Upper lobe of left lung (tissue), 6 donors: ENCODE results near the gene LILRB5. TPM values are rescaled to one million over a fixed set of nuclear protein-coding genes. Genes with fewer than 3 reads are reported as not detected.
A peak's percentile ranks its signal among the peaks of the same experiment; 100 is the strongest.

ENCODE experiments used
- ATAC-seq, 2 donors: fragments of 200-7000 bp; cut with Tn5 transposase; one replicate each; pipeline ENCODE4 v1.9.1; 2022; ENCODE audit warnings: mild to moderate bottlenecking in 2 of 2, moderate library complexity in 2 of 2; ENCODE audit not compliant: low FRiP score in 2 of 2
- DNase-seq, 2 donors: peaks; one replicate each; pipeline ENCODE4 v3.0.0-alpha.2; 2019 to 2020
- H3K27ac ChIP-seq, 4 donors: fragments of 200-600 bp; sonication (generic); one replicate each; pipeline ENCODE4 v1.5.1; 2016 to 2019
- H3K27me3 ChIP-seq, 4 donors: fragments of 200-600 bp; sonication (generic); one replicate each; pipeline ENCODE4 v1.5.1; 2017 to 2019
- H3K36me3 ChIP-seq, 4 donors: fragments of 200-600 bp; sonication (generic); one replicate each; pipeline ENCODE4 v1.5.1; 2016 to 2019
- H3K4me1 ChIP-seq, 4 donors: fragments of 200-600 bp; sonication (generic); one replicate each; pipeline ENCODE4 v1.5.1; 2018 to 2019
- H3K4me3 ChIP-seq, 4 donors: fragments of 200-600 bp; sonication (generic); one replicate each; pipeline ENCODE4 v1.5.1; 2017 to 2019; ENCODE audit warnings: mild to moderate bottlenecking in 2 of 4, moderate library complexity in 1 of 4
- H3K9me3 ChIP-seq, 4 donors: fragments of 200-600 bp; sonication (generic); one replicate each; pipeline ENCODE4 v1.5.1; 2018 to 2019
- EP300 ChIP-seq, 4 donors: sonication (generic); formaldehyde crosslinking; IDR thresholded peaks; one replicate each; pipeline ENCODE4 v1.5.1; 2017; ENCODE audit warnings: antibody characterized with exemption in 4 of 4, control low read depth in 2 of 4
- POLR2A ChIP-seq, 4 donors: fragments of 450-650 bp; IDR thresholded peaks; one replicate each; pipeline ENCODE4 v1.5.1; 2016 to 2017; ENCODE audit warnings: antibody characterized with exemption in 4 of 4, mild to moderate bottlenecking in 2 of 4
- POLR2AphosphoS5 ChIP-seq, 2 donors: sonication (generic); formaldehyde crosslinking; IDR thresholded peaks; one replicate each; pipeline ENCODE4 v1.5.1; 2017; ENCODE audit warnings: antibody characterized with exemption in 2 of 2
- WGBS, 2 donors: methylation state at CpG; one replicate each; pipeline ENCODE4 v1.1.5; 2017 to 2018; 5-methylcytosine and 5-hydroxymethylcytosine counted together
- total RNA-seq, 6 donors: library from RNA; depleted of rRNA in 4 of 6; stranded (reverse); fragments of >200 nt in 4 of 6; gene quantifications; one replicate each; pipeline versions ENCODE4 v1.1.0 to v1.2.1, GENCODE V29; 2016 to 2021
- TF ChIP-seq, protein P1 (sequence below), 6 experiments: fragments of 450-650 bp in 4 of 6; fragments of 200-600 bp in 2 of 6; sonication (generic) in 2 of 6; IDR thresholded peaks; one replicate each; pipeline ENCODE4 v1.5.1; 2016 to 2019; ENCODE audit warnings: antibody characterized with exemption in 6 of 6
- donor health status: DM: no; HTN: no; CAD: no; lungs with moderate emphysema.
- donor health status: DM: no; HTN: yes; CAD: no; lungs with severe emphysema.

Gene LILRB5
- total RNA-seq, 6 donors from 2014 or later = 5.1 to 54.5 (median 10.0) TPM

GRCh38 chr19:54256250-54257115 is 590 bp downstream of the LILRB5 start:
- no peak for DNase-seq
- H3K9me3 ChIP-seq = no peaks in the 10 kb centered on the region
- ATAC-seq = no peak
- WGBS, 2 donors = 62 to 79% methylated on average over 5 to 16 of the region's 19 CpGs
- H3K27ac ChIP-seq = peak overlapping the region in 1 of 4 donors; percentile 35
- peaks cover 0 to 6% (median 0%) of the 10 kb centered on the region in 4 donors for H3K4me1 ChIP-seq
- no peaks in the 10 kb centered on the region for H3K36me3 ChIP-seq
- TF ChIP-seq EP300 (IDR thresholded peaks at IDR 0.05) (no peak), POLR2A (IDR thresholded peaks at IDR 0.05) (no peak), POLR2AphosphoS5 (IDR thresholded peaks at IDR 0.05) (no peak)
- TF ChIP-seq, protein P1, sequence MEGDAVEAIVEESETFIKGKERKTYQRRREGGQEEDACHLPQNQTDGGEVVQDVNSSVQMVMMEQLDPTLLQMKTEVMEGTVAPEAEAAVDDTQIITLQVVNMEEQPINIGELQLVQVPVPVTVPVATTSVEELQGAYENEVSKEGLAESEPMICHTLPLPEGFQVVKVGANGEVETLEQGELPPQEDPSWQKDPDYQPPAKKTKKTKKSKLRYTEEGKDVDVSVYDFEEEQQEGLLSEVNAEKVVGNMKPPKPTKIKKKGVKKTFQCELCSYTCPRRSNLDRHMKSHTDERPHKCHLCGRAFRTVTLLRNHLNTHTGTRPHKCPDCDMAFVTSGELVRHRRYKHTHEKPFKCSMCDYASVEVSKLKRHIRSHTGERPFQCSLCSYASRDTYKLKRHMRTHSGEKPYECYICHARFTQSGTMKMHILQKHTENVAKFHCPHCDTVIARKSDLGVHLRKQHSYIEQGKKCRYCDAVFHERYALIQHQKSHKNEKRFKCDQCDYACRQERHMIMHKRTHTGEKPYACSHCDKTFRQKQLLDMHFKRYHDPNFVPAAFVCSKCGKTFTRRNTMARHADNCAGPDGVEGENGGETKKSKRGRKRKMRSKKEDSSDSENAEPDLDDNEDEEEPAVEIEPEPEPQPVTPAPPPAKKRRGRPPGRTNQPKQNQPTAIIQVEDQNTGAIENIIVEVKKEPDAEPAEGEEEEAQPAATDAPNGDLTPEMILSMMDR (IDR thresholded peaks at IDR 0.05) = no peak
- H3K27me3 ChIP-seq = peaks cover 0 to 4% (median 0%) of the 10 kb centered on the region in 4 donors
- H3K4me3 ChIP-seq = peak overlapping the region in 2 of 4 donors; percentile 6 to 10

GRCh38 chr19:54255105-54255775 is 1.8 kb downstream of the LILRB5 start:
- peaks cover 0 to 6% (median 0%) of the 10 kb centered on the region in 4 donors for H3K4me1 ChIP-seq
- H3K36me3 ChIP-seq = no peaks in the 10 kb centered on the region
- TF ChIP-seq, protein P1 (IDR thresholded peaks at IDR 0.05) = no peak
- TF ChIP-seq POLR2A (IDR thresholded peaks at IDR 0.05) (no peak), POLR2AphosphoS5 (IDR thresholded peaks at IDR 0.05) (no peak), EP300 (IDR thresholded peaks at IDR 0.05) (no peak)
- no peak overlapping the region for H3K4me3 ChIP-seq
- peak in 1 of 2 donors; percentile 29 for ATAC-seq
- WGBS, 2 donors = 36 to 46% methylated on average over 15 to 17 of the region's 26 CpGs
- H3K9me3 ChIP-seq = no peaks in the 10 kb centered on the region
- DNase-seq = no peak
- no peak overlapping the region for H3K27ac ChIP-seq
- peaks cover 0 to 4% (median 0%) of the 10 kb centered on the region in 4 donors for H3K27me3 ChIP-seq

DNA sequence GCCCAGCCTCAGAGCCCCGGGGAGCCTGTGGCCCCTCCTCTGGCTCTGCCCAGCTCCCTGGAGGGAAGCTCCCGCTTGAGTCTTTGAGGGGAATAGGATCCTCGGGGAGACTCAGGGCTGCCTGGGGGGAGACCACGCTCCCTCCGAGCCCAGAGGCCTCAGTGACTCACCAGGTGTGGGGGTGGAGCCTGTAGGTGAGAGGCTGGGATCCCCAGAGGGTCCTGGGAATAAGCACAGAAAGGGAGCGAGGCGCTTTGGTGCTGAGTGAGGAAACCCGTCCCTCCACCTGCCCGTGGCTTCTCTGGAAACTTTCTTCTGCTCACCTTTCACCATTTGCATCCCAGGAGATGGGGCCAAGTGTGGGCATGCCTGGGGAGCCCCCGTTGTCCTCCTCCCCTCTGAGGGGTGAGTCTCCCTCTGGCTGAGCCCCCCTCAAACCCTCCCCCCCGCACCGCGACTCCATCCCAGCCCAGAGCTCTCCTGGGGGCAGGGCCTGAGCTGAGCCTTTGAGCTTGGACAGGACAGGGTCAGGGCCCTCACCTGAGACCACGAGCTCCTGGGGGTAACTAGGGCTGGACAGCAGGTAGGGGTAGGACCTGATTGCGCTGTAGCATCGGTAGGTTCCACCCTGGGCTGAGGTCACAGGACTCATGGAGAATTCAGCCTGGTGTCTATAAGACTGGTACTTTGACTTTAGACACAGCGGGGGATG is 2.7 kb downstream of the LILRB5 start:
- 69 to 73% methylated on average over 9 to 17 of the region's 17 CpGs for WGBS, 2 donors
- Histone ChIP-seq H3K9me3 (no peaks in the 10 kb centered on the region), H3K27ac (no peak overlapping the region), H3K36me3 (no peaks in the 10 kb centered on the region), H3K27me3 (peaks cover 0 to 4% (median 0%) of the 10 kb centered on the region in 4 donors), H3K4me3 (no peak overlapping the region), H3K4me1 (peaks cover 0 to 6% (median 0%) of the 10 kb centered on the region in 4 donors)
- TF ChIP-seq POLR2A (IDR thresholded peaks at IDR 0.05) = no peak
- TF ChIP-seq EP300 (IDR thresholded peaks at IDR 0.05) = no peak
- TF ChIP-seq, protein P1 (IDR thresholded peaks at IDR 0.05) = no peak
- no peak for TF ChIP-seq POLR2AphosphoS5 (IDR thresholded peaks at IDR 0.05)
- DNase-seq (no peak), ATAC-seq (peak in 1 of 2 donors; percentile 15)

- Histone ChIP-seq H3K4me3 (no peak overlapping the region), H3K27me3 (peaks cover 0 to 4% (median 0%) of the 10 kb centered on the region in 4 donors), H3K27ac (no peak overlapping the region), H3K9me3 (no peaks in the 10 kb centered on the region), H3K4me1 (peaks cover 0 to 6% (median 0%) of the 10 kb centered on the region in 4 donors), H3K36me3 (no peaks in the 10 kb centered on the region)
- ATAC-seq = no peak
- no peak for DNase-seq
- TF ChIP-seq POLR2AphosphoS5 (IDR thresholded peaks at IDR 0.05) = no peak
- WGBS, 2 donors = 61 to 70% methylated on average over 14 to 20 of the region's 23 CpGs
Measured at GRCh38 chr19:54253331-54254194, 3.5 kb downstream of the LILRB5 start.
